Left lung (tissue), 10 donors: Measurements from ENCODE around the gene CREB5. TPM values are rescaled to one million over a fixed set of nuclear protein-coding genes. Genes with fewer than 3 reads are reported as not detected.

Source experiments
- ATAC-seq: fragments of 200-7000 bp; cut with Tn5 transposase; one replicate; pipeline ENCODE4 v1.9.1; 2020; ENCODE audit warnings: moderate library complexity
- DNase-seq, 4 donors: peaks; one replicate each; pipeline ENCODE4 v3.0.0-alpha.2; 2013 to 2020
- H3K27ac ChIP-seq, 2 donors: fragments of 200-600 bp; sonication (generic) in 1 of 2; one replicate each; pipeline versions ENCODE4 v1.5.0 to v1.8.0; 2020 to 2021
- H3K27me3 ChIP-seq, 2 donors: fragments of 200-600 bp; sonication (generic) in 1 of 2; one replicate each; pipeline versions ENCODE4 v1.5.0 to v1.8.0; 2020 to 2021
- H3K36me3 ChIP-seq, 2 donors: fragments of 200-600 bp; sonication (generic) in 1 of 2; one replicate each; pipeline versions ENCODE4 v1.5.0 to v1.8.0; 2020 to 2021
- H3K4me1 ChIP-seq, 2 donors: fragments of 200-600 bp; one replicate each; pipeline ENCODE4 v1.8.0; 2021
- H3K4me3 ChIP-seq, 2 donors: fragments of 200-600 bp; sonication (generic) in 1 of 2; one replicate each; pipeline versions ENCODE4 v1.5.0 to v1.8.0; 2020 to 2021; ENCODE audit warnings: mild to moderate bottlenecking in 1 of 2
- H3K9me3 ChIP-seq, 2 donors: fragments of 200-600 bp; sonication (generic) in 1 of 2; one replicate each; pipeline versions ENCODE4 v1.5.0 to v1.8.0; 2020 to 2021
- CTCF ChIP-seq, 2 donors: fragments of 200-600 bp; sonication (generic) in 1 of 2; IDR thresholded peaks; one replicate each; pipeline versions ENCODE4 v1.5.0 to v1.8.0; 2021; ENCODE audit warnings: antibody characterized with exemption in 2 of 2
- intact Hi-C, 2 donors: fragments of 100-400 bp; cut with DNase I; formaldehyde crosslinking; loops; one replicate each; pipeline versions ENCODE4 v1.11.2 to v1.14.2; 2022
- polyA plus RNA-seq, 6 donors: library from polyadenylated mRNA; unstranded; fragments of 120-200 nt; gene quantifications; one replicate each; pipeline ENCODE4 v1.2.1, GENCODE V29; 2013; ENCODE audit not compliant: insufficient read length in 6 of 6
- total RNA-seq, 2 donors: library from RNA; stranded (reverse); fragmentation: NEBNext Ultra II Directional; extraction: Animal tissue kit (Norgen Biotek cat#: 25700); gene quantifications; one replicate each; pipeline ENCODE4 v1.2.1, GENCODE V29; 2021
- donor health status: DM: no; HTN: yes; CAD: no.
- donor health status: DM: no; HTN: no; CAD: no.

CREB5 gene
- total and polyA plus RNA-seq, 8 donors: 6.6 to 19.9 (median 15.7) TPM

GRCh38 chr7:28702171-28702570, 289.9 kb downstream of the CREB5 start:
- ATAC-seq (no peak), DNase-seq (no peak)
- TF ChIP-seq CTCF (IDR thresholded peaks at IDR 0.05): no peak
- peaks cover 8 to 21% of the 10 kb centered on the region in 2 donors for H3K4me1 ChIP-seq
- H3K4me3 ChIP-seq: no peak overlapping the region
- no peaks in the 10 kb centered on the region for H3K27me3 ChIP-seq
- H3K36me3 ChIP-seq: no peaks in the 10 kb centered on the region
- intact Hi-C loops: no loop called here
- no peaks in the 10 kb centered on the region for H3K9me3 ChIP-seq
- no peak overlapping the region for H3K27ac ChIP-seq

GRCh38 chr7:28703037-28703765, 290.9 kb downstream of the CREB5 start:
- Histone ChIP-seq H3K27me3 (no peaks in the 10 kb centered on the region), H3K27ac (no peak overlapping the region), H3K9me3 (no peaks in the 10 kb centered on the region), H3K4me3 (no peak overlapping the region), H3K4me1 (peaks cover 8 to 21% of the 10 kb centered on the region in 2 donors), H3K36me3 (no peaks in the 10 kb centered on the region)
- TF ChIP-seq CTCF (IDR thresholded peaks at IDR 0.05): no peak
- DNase-seq (no peak), ATAC-seq (no peak)
- intact Hi-C loops: no loop called here

DNA sequence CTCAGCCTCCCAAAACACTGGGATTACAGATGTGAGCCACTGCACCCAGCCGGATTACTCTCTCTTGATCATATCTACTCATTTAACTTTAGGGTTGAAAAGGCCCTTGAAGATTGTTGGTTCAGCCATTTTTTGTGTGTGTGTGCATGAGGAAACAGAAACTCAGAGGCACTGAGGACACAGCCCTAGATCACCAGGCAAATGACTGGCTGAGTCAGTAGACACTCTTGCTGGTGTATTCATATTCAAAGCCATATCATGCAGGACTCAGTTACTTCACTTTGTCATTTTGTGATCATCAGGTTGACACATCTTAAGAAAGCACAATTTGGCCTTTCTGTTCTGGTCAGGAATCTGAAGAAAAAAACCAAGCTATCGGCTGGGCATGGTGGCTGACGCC, 292.4 kb downstream of the CREB5 start:
- Histone ChIP-seq H3K9me3 (no peaks in the 10 kb centered on the region), H3K4me1 (peaks cover 8 to 11% of the 10 kb centered on the region in 2 donors), H3K36me3 (no peaks in the 10 kb centered on the region), H3K27me3 (no peaks in the 10 kb centered on the region), H3K4me3 (no peak overlapping the region), H3K27ac (no peak overlapping the region)
- no peak for ATAC-seq
- TF ChIP-seq CTCF (IDR thresholded peaks at IDR 0.05): no peak
- intact Hi-C loops: no loop called here
- DNase-seq: no peak

GRCh38 chr7:28705350-28705749, 293.0 kb downstream of the CREB5 start:
- H3K27ac ChIP-seq: no peak overlapping the region
- H3K36me3 ChIP-seq: no peaks in the 10 kb centered on the region
- H3K9me3 ChIP-seq: no peaks in the 10 kb centered on the region
- no peaks in the 10 kb centered on the region for H3K27me3 ChIP-seq
- peaks cover 8 to 11% of the 10 kb centered on the region in 2 donors for H3K4me1 ChIP-seq
- intact Hi-C loops: no loop called here
- no peak for DNase-seq
- no peak overlapping the region for H3K4me3 ChIP-seq
- no peak for TF ChIP-seq CTCF (IDR thresholded peaks at IDR 0.05)
- ATAC-seq: no peak

GRCh38 chr7:28706584-28706983, 294.3 kb downstream of the CREB5 start:
- ATAC-seq: peak; percentile 88
- intact Hi-C loops: no loop called here
- Histone ChIP-seq H3K4me1 (peaks cover 8 to 11% of the 10 kb centered on the region in 2 donors), H3K27ac (no peak overlapping the region), H3K4me3 (no peak overlapping the region), H3K36me3 (no peaks in the 10 kb centered on the region), H3K9me3 (no peaks in the 10 kb centered on the region), H3K27me3 (no peaks in the 10 kb centered on the region)
- no peak for DNase-seq
- no peak for TF ChIP-seq CTCF (IDR thresholded peaks at IDR 0.05)
